RKO (cell line): ENCODE measurements around the gene ZNF391.
"Not testable (repeated sequence)": the region's sequence is repeated elsewhere in the genome, so short reads cannot be mapped to it uniquely, and the experiment has no call there.

Experiments
- DNase-seq: peaks from one replicate; pipeline ENCODE4 v3.0.0-alpha.2; 2016; ENCODE audit warnings: low spot score

Gene ZNF391

DNA sequence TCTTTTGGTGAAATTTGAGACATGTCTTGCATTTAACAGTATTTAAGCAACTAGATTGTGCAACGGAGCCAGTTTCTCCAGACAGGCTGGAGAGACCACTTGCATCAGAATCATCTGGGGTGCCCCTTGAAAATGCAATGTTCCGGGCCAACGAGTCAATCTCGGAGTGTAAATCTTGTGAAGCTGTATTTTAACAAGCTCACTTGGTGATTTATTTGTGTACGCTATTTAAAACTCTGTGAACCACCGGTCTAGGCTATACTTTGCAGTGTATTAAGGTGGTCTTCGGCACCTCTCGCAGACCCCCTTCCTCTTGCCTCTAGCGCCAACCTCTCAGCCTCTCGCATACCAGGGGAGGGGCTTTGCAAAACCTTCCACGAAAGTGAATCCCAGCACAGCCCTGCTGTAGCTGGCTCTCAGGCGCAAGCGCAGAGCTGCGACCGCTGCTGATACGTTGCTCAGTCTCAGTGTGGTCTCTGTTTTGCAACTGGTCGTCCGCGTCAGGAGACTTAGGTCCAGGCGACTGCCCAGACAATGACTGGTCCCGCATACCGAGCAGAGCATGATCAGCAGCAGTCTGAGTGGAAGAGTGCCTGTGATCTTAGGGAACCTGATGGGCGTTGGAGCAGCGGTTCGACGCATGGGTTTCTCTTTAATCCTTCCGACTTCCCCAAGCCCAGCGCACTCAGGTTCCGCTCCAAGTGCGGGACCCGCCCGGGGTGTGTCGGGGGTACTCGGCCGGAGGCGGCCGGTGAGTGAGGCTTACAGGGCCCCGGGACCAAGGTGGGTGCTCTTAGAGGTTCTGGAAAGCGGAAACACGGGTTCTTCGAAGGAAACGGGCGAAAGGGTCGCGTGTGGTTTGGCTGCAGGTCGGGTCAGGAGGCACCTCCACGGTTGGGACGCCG lies at the start of gene ZNF391:
Gene ZNF391 (plus strand): TSS at position 467 of the 905 bp plus-strand sequence. CDS start 11,612 bp downstream, outside the sequence.
- DNase-seq, result peak; percentile 95

DNA sequence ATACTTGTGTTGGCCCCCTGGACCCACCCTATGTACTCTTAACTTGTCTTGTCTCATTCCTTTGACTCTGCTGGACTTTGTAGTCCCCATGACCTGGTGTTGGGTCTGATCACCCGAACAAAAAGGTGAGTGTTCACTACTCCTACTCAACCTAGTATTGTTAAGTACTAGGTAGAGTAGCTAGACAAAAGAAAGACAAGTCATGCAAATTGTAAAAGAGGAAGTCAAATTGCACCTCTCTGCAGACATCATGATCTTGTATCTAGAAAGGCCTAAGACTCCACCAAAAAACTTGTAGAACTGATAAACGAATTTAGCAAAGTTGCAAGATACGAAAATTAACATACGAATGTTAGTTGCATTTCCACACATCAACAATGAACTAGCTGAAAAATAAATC lies 35.7 kb upstream of the ZNF391 start:
- DNase-seq, result no peak

DNA sequence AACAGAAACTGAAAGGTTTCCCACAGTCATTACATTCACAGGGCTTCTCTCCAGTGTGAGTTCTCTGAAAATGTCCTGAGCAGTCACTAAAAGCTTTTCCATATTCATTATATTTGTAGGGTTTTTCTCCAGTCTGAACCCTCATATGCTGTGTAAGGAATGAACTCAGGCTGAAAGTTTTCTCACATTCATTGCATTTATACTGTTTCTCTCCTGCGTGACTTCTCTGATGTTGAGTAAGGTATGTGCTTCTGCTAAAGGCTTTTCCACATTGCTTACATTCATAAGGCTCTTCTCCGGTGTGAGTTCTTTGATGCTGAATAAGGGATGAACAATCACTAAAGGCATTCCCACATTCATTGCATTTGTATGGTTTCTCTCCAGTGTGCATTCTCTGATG lies 29.8 kb upstream of the ZNF391 start:
- no peak for DNase-seq

DNA sequence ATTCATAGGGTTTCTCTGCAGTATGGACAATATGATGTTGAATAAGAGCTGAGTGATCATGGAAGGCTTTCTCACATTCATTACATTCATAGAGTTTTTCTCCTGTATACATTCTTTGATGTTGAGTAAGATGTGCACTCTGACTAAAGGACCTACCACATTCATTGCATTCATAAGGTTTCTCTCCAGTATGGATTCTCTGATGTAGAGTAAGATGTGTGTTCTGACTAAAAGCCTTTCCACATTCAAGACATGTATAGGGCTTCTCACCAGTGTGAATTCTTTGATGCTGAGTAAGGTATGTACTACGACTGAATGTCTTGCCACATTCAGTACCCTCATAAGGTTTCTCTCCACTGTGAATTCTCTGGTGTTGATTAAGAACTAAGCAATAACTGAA lies 29.3 kb upstream of the ZNF391 start:
- peak; percentile 60 for DNase-seq

DNA sequence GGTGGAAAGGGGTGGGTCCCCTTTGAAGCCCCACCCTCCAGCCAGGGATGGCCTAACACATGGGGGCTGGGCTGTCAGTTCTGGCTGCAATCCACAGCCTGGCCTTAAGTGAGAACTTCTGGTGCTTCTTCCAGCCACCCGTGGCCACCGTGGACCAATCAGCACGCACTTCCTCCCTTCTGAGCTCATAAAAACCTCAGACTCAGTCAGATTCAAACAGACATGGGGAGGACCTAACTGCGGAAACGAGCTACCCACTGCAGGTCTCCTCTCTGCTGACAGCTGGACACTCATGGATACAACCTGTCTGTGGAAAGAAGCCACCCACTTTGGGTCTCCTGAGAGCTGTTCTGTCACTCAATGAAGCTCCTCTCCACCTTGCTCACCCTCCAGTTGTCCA lies 20.4 kb upstream of the ZNF391 start:
- no peak for DNase-seq

DNA sequence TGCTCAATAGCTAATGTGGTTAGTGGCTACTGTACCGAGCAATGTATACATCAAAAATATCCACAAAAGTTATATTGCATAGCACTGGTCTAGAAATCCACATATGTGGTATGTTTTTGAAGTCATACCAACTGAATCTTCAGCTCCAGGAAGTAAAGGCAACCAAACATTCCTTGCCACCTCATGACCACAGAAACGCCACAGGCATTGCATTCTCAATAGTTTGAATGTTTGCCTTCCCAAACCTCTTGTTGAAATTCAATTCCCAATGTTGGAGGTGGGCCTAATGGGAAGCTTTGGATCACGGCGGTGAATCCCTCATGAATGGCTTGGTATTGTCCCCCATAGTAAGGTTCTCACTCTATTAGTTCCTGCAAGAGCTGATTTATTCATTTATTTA lies 18.2 kb upstream of the ZNF391 start:
- no peak for DNase-seq

DNA sequence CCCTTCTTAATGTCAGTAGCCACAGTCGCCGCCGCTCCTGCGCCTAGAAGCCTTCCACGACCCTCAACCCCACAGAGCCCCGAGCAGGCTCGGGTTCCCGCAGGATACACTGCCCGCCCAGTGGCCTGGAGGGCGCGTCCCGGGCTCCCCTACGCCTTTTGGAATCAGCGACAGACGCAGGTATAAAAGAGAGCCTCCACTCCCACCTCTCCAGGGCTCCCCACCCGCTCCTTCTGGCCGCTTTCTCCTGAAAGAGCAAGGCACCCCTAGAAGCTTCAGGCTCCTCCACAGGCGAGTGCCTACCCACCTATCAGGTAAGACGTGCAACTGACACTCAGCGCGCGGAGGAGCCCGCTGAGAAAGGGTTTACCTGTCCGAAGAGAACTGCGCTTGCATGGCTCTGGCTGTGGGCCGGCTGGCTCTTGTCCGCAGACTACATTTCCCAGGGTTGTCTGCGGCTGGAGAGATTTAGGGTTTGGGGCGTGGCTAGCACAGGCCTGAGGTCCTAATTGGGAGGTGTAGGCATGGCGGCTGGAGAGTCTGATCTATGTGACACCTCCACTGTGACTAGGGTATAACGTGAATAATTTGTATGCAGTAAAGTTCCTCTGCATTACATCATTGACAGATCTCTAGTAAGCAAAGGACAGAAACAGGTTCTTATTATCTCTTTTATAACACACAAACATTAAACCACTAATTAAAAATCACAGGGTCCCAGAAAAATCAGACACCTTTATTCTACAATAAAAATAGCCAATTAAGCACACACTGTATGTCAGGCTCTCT lies 13.5 kb upstream of the ZNF391 start:
- DNase-seq, result peak; percentile 89

DNA sequence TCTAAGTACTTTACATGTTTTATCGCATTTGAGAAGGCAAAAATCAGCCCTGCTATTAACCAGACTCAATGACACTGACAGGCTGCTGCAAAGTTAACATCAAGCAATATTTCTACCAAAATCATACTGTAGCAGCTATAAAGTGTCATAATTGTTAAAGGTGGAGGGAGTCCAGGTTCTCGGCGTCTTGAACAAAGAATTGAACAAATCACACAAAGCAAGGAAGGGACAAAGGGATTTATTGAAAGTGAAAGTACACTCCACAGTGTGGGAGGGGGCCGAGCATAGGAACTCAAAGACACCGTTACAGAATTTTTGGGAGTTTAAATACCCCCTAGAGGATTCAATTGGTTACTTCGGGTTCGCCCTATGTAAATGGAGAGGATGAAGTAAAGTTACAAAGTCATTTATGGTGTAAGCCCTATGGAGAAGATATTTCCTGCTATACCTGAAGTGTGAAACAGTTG lies 12.9 kb upstream of the ZNF391 start:
- DNase-seq, result peak; percentile 64

DNA sequence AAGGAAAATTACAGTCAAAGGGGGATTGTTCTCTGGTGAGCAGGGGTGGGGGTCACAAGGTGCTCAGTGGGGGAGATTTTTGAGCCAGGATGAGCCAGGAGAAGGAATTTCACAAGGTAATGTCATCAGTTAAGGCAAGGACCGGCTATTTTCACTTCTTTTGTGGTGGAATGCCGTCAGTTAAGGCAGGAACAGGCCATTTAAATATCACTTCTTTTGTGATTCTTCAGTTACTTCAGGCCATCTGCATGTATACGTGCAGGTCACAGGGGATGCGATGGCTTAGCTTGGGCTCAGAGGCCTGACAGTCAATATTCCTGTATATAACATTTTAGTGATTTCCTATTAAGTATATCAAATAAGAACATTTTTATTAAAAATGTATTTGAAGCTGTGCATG lies 10.2 kb upstream of the ZNF391 start:
- not testable (repeated sequence) for DNase-seq

DNA sequence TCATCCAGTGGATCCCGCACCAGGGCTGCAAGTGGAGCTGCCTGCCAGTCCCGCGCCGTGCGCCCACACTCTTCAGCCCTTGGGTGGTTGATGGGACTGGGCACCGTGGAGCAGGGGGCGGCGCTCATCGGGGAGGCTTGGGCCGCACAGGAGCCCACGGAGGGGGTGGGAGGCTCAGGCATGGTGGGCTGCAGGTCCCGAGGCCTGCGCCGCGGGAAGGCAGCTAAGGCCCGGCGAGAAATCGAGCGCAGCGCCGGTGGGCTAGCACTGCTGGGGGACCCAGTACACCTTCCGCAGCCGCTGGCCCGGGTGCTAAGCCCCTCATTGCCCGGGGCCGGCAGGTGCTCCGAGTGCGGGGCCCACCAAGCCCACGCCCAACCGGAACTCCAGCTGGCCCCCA lies 7.6 kb upstream of the ZNF391 start:
- not testable (repeated sequence) for DNase-seq

DNA sequence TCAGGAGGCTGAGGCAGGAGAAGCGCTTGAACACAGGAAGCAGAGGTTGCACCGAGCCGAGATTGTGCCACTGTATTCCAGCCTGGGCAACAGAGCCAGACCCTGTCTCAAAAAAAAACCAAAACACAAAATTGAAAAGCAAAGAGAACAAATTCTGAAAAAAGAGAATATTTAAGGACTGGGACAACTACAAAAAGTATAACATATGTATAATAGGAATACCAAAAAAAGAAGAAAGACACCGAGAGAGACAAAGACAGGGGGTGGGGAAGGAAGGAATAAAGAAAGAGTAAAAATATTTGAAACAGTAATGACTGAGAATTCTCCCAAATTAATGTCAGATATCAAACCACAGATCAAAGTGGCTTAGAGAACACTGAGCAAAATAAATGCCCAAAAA lies 5.5 kb upstream of the ZNF391 start:
- DNase-seq, result no peak

DNA sequence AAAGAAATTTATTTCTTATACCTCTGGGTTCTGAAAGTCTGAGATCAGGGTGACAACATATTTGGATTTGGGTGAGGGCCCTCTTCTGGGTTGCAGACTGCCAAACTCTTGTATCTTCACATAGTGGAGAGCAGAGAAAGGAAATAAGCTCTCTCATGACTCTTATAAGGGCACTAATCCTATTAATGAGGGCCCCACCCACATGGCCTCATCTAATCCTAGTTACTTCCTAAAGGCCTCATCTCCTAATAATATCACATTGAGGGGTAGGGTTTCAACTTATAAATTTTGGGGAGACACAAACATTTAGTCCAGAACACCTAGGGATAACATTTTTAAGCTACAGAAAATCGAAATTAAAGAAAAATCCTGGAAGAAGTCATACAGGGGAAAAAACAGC lies 5.1 kb upstream of the ZNF391 start:
- DNase-seq, result no peak

DNA sequence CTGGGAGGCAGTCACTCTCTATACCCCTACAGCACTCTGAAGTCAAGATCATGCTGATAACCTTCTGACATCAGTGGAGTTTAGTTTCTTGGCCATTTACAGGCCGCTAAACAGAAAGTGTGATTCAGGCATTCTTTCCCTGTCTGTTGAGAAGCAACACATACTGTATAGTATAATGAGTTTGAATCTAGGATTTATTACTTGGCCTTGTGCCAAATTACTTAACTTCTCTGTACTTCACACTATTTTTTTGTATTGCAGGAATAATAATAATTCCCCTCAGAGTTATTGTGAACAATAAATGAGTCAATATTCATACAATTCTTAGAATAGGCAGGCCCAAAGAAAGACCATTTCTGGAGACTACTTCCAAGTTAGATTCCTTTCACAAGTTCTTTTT lies 4.1 kb downstream of the ZNF391 start:
- no peak for DNase-seq

DNA sequence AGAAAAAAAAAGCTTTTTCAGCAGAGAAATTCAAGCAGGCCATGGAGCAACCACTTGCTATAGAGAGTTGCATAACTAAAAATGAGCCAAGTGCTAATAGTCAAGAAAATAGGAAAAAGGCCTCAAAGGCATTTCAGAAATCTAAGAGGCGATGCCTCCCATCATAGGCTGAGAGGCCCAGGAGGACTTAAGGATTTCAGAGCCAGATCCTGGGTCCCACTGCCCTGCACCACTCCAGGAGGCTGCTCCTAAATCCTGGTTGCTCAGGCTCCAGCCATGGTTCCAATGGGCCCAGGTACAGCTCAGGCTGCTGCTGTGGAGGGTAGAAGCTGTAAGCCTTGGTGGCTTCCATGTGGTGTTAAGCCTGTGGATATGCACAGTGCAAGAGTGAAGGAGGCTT lies 5.5 kb downstream of the ZNF391 start:
- DNase-seq, result no peak

DNA sequence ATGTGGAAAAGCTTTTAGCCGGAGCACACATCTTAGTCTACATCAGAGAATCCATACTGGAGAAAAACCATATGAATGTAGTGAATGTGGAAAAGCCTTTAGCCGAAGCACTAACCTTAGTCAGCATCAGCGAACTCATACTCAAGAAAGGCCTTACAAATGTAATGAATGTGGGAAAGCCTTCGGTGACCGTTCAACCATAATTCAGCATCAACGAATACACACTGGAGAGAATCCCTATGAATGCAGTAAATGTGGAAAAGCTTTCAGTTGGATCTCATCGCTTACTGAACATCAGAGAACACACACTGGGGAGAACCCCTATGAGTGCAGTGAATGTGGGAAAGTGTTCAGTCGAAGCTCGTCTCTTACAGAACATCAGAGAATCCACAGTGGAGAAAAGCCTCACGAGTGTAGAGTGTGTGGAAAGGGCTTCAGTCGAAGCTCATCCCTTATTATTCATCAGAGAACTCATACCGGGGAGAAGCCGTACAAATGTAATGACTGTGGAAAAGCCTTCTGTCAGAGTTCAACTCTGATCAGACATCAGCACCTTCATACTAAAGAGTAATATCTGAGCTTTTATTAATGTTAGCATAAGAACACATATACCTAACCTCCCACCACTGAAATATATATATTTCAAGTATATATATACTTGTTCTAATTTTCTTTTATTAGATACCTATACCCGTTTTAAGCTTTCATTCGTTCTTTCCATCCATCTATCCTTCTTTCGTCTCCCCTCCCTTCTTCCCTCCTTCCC lies 12.5 kb downstream of the ZNF391 start:
- DNase-seq, result no peak

DNA sequence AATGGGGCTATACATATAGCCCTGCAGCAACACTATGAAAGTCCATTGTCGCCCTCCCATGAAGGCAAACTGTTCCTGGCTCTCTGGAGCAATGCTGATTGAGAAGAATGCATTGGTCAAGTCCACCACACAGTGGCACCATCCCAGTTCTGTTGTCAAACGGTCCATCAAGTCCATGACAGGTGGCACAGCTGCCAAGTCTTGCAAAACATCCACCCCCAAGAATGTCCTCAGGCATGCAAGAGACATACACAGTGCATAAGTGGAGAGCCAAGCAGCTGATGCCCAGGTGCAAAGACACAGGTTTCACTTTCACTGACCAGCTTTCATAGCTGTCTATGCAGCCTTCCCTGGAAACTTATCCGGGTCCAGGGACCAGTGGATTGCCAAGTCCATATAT lies 17.5 kb downstream of the ZNF391 start:
- no peak for DNase-seq

DNA sequence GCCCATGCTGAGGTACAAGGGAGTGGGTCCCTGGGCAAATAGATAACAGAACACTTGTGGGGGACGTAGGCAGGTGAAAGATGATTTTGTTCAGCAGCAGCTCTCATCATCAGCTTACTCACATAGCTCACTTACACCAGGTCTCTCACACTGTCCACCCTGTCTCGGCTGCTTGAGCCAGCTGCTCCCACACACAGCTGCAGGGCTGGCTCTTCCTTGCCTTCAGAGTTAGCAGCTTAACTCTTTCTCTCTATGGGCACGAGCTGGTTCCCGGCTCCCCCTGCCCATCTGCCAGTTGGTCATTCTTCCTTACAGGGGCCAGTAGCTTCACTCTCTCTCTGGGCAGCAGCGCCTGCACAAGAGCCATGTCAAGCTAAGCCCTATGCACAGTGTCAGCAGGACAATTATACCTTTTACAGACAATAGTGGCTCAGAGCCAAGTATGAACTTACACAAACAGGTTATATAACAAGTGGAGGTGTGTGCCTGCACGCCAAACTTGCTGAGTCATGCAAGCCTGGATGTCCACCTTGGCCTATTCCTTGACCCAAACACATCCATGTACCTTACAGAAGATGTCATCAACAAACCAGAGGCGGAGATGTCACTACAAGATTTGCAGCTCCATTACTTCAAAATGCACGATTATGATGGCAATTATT lies 18.7 kb downstream of the ZNF391 start:
- DNase-seq, result no peak

DNA sequence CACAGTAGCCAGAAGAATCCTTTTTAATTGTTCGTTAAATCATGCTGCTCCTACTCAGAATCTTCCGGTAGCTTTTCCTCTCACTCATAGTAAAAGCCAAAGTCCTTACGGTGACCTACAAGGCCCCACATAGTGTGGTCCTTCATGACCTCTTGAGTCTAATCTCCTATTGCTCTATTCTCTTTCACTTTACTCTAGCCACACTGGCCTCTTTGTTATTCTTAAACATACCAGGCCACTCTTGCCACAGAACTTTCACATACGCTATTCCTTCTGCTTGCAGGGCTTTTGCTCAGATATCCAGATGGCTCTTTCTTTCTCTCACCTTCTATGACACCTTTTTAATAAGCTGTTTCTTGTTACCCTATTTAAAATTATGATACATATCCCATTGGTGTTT lies 25.7 kb downstream of the ZNF391 start:
- DNase-seq, result no peak

DNA sequence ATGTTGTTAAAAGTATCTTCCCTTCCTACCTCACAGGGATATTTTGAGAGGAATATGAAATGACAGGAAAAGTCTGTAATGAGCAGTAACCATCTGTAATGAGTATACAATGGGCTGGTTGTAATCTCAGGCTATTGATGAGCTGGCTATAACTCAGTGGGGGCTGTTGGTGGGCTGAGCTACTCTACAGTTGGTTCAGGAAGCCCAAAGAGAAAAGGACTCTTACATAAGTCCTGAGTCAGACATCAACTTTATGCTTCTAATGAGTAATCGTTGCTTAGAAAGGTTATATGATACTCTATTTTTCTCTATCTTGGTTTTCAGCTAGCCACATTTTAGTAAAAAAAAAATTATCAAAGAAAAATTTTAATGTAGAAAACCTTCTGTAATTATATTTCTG lies 26.4 kb downstream of the ZNF391 start:
- DNase-seq, result peak; percentile 42

DNA sequence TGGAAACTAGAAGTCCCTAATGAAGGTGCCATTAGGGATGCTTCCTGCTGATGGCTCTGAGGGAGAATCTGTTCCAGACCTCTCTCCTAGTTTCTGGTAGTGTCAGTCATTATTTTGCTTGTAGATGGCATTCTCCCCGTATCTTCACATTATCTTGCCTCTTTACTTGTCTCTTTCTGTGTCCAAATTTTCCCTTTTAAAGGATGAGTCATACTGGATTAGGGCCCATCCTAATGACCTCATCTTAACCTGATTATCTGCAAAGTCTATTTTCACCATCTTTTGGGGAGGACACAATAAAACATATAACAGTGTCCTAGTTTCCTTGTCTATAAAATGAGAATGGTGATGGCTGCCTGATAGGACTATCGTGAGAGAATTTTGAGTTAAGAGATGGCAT lies 27.3 kb downstream of the ZNF391 start:
- no peak for DNase-seq

DNA sequence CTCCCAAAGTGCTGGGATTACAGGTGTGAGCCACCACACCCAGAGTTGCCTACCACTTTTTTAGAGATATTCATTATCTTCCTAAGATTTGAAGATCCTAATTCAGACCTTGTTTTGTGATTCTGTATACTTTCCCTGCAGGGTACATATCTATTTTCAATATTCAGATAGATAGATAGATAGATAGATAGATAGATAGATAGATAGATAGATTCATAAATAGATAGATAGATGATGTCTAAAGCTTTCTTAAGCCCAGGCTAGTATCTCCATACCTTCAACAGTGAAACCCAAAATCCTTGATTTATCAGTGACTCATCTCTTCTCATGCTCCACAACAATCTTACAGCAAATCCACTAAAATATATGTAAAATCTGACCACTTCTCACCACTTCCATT lies 30.8 kb downstream of the ZNF391 start:
- no peak for DNase-seq
